DOHH2 (cell line): ENCODE results near the gene PAPSS2.

ENCODE experiments used
- CTCF ChIP-seq: fragments of 200-600 bp; sonication (generic); IDR thresholded peaks from one replicate; pipeline ENCODE4 v1.5.1; 2014; ENCODE audit warnings: antibody characterized with exemption, mild to moderate bottlenecking, low read depth, low read length; ENCODE audit not compliant: poor library complexity, severe bottlenecking
- EZH2phosphoT487 ChIP-seq: fragments of 200-600 bp; sonication (generic); IDR thresholded peaks from 2 replicates; pipeline ENCODE4 v1.6.1; 2017; ENCODE audit warnings: borderline replicate concordance, mild to moderate bottlenecking, antibody characterized with exemption, low read length, moderate library complexity, mixed read lengths

- TF ChIP-seq CTCF (no peak), EZH2phosphoT487 (no peak)
Measured at GRCh38 chr10:87721781-87722180, 62.1 kb downstream of the PAPSS2 start.
